ENCODE results near the gene CHCHD4. TPM values are rescaled to one million over a fixed set of nuclear protein-coding genes. Genes with fewer than 3 reads are reported as not detected.
A peak's percentile ranks its signal among the peaks of the same experiment; 100 is the strongest.

The CHCHD4 gene
- 10 to 100 TPM; 10.7 to 17.7 (median 13.8) TPM for total RNA-seq

DNA sequence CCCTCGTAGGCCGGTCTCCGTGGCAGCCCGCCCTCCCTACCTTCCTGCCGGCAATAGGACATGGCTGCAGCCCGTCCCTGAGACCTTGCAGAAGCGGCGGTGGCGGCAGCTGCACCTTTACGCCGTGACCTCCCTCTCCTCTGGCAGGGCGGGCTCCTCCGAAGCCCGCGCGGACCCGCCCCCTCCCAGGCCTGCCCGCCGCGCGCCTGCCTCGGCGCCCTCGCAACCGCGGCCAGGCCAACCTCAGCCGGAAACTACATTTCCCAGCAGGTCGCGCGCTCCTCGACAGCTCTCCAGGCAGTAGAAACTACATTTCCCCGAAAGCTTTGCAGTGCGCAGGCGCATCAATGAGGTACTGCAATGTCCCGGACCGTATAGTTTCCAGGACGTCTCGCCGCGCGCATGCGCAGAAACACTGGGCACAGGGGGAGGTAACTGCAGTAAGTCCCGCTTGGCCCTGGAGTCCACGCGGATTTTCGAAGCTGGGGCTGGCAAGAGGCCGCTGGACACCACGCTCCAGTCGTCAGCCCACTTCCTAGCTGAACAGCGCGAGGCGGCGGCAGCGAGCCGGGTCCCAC is at the start of gene CHCHD4, which contains the start of gene TMEM43:
CHCHD4 (minus strand) TSS at position 256 of the 578 bp plus-strand sequence; CDS start at position 62, 194 bp downstream.
TMEM43 (plus strand) TSS at position 438 of the 578 bp plus-strand sequence. CDS start 142 bp downstream, outside the sequence.
- 0 to 1% methylated on average over 18 to 40 of the region's 55 CpGs for WGBS, 2 donors
- Histone ChIP-seq H3K36me3 (peaks cover 0 to 48% (median 0%) of the 10 kb centered on the region in 3 donors), H3K9me3 (no peaks in the 10 kb centered on the region), H3K4me1 (peaks cover 3 to 46% (median 27%) of the 10 kb centered on the region in 4 donors), H3K27ac (peak within 1 kb of the TSS; percentile 69 to 98 (median 92)), H3K4me3 (peak within 1 kb of the TSS; percentile 72 to 95 (median 82)), H3K27me3 (no peaks in the 10 kb centered on the region)
- peak; percentile 95 to 96 for DNase-seq (ENCODE audit: low spot score in 2 of 2)
- peak; percentile 72 to 91 for TF ChIP-seq EP300 (IDR thresholded peaks at IDR 0.05)
- TF ChIP-seq POLR2A (IDR thresholded peaks at IDR 0.05), result peak; percentile 43 to 79
- TF ChIP-seq, protein P1, sequence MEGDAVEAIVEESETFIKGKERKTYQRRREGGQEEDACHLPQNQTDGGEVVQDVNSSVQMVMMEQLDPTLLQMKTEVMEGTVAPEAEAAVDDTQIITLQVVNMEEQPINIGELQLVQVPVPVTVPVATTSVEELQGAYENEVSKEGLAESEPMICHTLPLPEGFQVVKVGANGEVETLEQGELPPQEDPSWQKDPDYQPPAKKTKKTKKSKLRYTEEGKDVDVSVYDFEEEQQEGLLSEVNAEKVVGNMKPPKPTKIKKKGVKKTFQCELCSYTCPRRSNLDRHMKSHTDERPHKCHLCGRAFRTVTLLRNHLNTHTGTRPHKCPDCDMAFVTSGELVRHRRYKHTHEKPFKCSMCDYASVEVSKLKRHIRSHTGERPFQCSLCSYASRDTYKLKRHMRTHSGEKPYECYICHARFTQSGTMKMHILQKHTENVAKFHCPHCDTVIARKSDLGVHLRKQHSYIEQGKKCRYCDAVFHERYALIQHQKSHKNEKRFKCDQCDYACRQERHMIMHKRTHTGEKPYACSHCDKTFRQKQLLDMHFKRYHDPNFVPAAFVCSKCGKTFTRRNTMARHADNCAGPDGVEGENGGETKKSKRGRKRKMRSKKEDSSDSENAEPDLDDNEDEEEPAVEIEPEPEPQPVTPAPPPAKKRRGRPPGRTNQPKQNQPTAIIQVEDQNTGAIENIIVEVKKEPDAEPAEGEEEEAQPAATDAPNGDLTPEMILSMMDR (IDR thresholded peaks at IDR 0.05), result peak in 2 of 5 experiments; percentile 39 to 59

DNA sequence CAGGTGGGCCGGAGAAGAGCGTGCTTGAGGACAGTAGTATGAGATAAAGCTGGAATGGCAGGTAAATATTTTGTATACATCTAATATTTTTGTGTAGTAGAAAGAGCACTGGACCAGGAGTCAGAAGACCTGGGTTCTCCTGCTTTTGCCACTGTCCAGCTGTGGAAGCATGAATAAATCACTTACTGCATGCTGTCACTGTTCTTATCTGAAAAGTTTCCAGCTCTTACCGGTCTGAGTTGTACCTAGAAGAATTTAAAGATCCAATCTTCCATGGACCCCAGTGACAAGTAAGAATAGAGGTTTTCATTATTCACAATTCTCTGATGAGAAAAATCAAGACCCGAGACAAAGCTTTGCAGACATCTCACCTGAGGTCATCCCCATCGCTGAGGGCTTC is 47.8 kb upstream of the CHCHD4 start:
- TF ChIP-seq, protein P1 (IDR thresholded peaks at IDR 0.05), result no peak
- peaks cover 0 to 57% (median 25%) of the 10 kb centered on the region in 3 donors for H3K36me3 ChIP-seq
- H3K27me3 ChIP-seq, result no peaks in the 10 kb centered on the region
- peaks cover 0 to 45% (median 11%) of the 10 kb centered on the region in 4 donors for H3K4me1 ChIP-seq
- H3K4me3 ChIP-seq, result no peak overlapping the region
- H3K27ac ChIP-seq, result no peak overlapping the region
- H3K9me3 ChIP-seq, result no peaks in the 10 kb centered on the region
- 92 to 95% methylated on average over 5 of the region's 5 CpGs for WGBS, 2 donors
- no peak for DNase-seq (ENCODE audit: low spot score in 2 of 2)

DNA sequence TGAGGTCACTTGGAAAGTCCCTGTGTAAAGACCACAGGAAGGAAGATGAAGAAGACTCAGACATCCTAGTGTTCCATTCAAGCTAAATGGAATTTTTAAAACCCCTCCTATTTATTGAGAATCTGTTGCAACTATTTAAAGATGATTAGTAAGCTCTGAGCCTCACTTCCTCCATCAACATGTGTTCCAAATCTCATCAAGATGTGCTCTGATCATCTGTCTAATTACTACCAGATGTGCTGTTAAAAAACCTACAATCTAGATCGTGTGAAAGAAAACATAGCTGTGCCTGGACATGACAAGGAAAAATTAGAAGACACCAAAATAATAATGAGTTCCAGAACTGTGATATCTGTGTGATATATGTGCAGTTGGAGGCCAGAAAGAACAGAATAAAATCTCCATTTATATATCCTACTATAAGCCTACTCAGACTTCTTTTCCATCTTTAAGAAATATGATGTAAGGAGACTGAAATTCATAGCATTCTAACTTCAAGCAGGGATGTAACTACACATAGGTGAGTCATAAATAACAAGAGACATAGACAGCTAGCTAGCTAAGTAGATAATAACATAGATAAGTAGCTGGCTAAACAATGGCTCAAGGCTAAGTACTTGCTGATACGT is 46.0 kb upstream of the CHCHD4 start:
- H3K4me1 ChIP-seq, result peaks cover 0 to 26% (median 4%) of the 10 kb centered on the region in 4 donors
- no peaks in the 10 kb centered on the region for H3K9me3 ChIP-seq
- WGBS, 2 donors, result 75 to 83% methylated on average over 2 of the region's 2 CpGs
- no peak overlapping the region for H3K4me3 ChIP-seq
- H3K27me3 ChIP-seq, result no peaks in the 10 kb centered on the region
- TF ChIP-seq, protein P1 (IDR thresholded peaks at IDR 0.05), result no peak
- no peak for TF ChIP-seq POLR2A (IDR thresholded peaks at IDR 0.05)
- no peak for TF ChIP-seq EP300 (IDR thresholded peaks at IDR 0.05)
- DNase-seq (ENCODE audit: low spot score in 2 of 2), result no peak
- no peak overlapping the region for H3K27ac ChIP-seq
- H3K36me3 ChIP-seq, result peaks cover 0 to 75% (median 40%) of the 10 kb centered on the region in 3 donors

DNA sequence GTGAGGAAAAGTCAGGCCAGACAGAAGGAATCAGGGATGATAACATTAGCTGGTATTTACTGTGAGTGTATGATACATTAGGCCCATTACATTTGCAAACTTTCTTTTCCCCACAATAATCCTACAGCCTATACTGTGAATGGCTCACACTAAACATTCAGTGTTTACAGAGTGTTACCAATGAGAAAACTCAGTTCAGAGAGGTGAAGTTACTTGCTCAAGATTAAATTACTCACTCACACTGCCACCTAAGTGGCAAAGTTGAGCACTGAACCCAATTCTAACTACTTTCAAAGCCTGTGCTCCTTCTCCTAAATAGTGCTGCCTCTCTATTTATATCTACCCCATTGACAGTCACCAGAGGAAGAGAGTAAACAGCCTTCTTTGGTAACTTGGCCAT is 45.2 kb upstream of the CHCHD4 start:
- Histone ChIP-seq H3K27me3 (no peaks in the 10 kb centered on the region), H3K4me1 (peaks cover 0 to 18% (median 0%) of the 10 kb centered on the region in 4 donors), H3K27ac (no peak overlapping the region), H3K36me3 (peaks cover 0 to 83% (median 48%) of the 10 kb centered on the region in 3 donors), H3K4me3 (no peak overlapping the region), H3K9me3 (no peaks in the 10 kb centered on the region)
- no peak for DNase-seq (ENCODE audit: low spot score in 2 of 2)
- no peak for TF ChIP-seq EP300 (IDR thresholded peaks at IDR 0.05)
- no peak for TF ChIP-seq POLR2A (IDR thresholded peaks at IDR 0.05)

DNA sequence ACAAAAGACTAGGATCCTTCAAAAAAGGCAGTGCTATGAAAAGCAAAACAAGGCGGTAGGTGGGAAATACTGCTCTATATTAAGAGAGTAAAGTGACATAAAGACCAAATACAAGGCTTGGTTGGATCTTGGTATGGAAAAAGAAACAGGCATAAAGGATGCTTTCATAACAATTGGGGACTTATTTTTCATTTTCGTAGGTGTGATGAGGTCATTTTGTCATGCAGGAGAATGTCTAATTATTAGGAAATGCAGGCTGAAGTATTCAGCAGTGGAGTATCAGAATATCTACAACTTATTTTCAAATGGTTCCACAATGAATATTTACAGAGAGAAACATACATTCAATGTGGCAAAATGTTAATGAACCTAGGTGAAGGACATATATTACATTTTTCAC is 44.8 kb upstream of the CHCHD4 start:
- H3K4me3 ChIP-seq, result no peak overlapping the region
- H3K36me3 ChIP-seq, result peaks cover 0 to 87% (median 52%) of the 10 kb centered on the region in 3 donors

More for the DNA sequence above, 44.8 kb upstream of the CHCHD4 start:
- 73 to 88% methylated on average over 2 of the region's 2 CpGs for WGBS, 2 donors
- Histone ChIP-seq H3K4me1 (peaks cover 0 to 14% (median 0%) of the 10 kb centered on the region in 4 donors), H3K9me3 (no peaks in the 10 kb centered on the region), H3K27me3 (no peaks in the 10 kb centered on the region), H3K27ac (no peak overlapping the region)
- no peak for TF ChIP-seq POLR2A (IDR thresholded peaks at IDR 0.05)
- no peak for DNase-seq (ENCODE audit: low spot score in 2 of 2)
